MM.1S (cell line): Measurements from ENCODE around the gene NCOA3.

ENCODE experiments used
- EZH2 ChIP-seq: fragments of 300-600 bp; sonication (generic); optimal IDR thresholded peaks from 2 replicates; pipeline ENCODE3; 2017; ENCODE audit warnings: low read depth, mild to moderate bottlenecking, antibody characterized with exemption, low read length, mixed read lengths
- TF ChIP-seq, protein P1 (sequence below): fragments of 300-600 bp; sonication (generic); IDR thresholded peaks from 2 replicates; pipeline ENCODE4 v1.5.1; 2016; ENCODE audit warnings: antibody characterized with exemption, low read length, mixed read lengths

DNA sequence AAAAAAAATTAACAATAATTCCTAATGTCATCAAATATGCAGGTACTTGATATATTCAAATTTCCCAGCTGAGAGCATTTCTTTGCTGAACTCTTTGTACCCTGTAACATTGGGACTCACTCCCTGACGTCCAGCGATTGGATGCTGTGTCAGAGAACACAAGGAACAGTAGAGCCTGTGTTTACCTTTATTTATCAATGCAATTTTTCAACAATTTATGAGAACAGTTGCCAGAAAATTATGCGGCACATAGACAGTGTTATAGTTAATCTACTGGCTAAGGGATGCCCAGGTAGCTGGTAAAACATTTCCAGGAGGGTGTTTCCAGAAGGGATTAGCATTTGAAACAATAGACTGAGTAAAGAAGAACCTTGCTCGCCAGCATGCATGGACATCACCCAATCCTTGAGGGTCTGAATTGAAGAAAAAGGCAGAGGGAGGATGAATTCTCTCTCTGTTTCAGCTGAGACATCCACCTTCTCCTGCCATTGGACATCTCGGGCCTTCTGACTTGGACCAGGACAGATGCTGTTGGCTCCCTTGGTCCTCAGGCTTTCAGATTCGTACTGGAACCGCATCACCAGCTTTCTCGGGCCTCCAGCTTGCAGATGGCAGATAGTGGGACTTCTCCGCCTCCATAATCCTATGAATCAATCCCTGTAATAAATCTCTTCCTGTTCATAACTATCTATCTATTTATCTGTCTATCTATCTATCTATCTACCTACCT is 42.2 kb upstream of the NCOA3 start:
- TF ChIP-seq, protein P1, sequence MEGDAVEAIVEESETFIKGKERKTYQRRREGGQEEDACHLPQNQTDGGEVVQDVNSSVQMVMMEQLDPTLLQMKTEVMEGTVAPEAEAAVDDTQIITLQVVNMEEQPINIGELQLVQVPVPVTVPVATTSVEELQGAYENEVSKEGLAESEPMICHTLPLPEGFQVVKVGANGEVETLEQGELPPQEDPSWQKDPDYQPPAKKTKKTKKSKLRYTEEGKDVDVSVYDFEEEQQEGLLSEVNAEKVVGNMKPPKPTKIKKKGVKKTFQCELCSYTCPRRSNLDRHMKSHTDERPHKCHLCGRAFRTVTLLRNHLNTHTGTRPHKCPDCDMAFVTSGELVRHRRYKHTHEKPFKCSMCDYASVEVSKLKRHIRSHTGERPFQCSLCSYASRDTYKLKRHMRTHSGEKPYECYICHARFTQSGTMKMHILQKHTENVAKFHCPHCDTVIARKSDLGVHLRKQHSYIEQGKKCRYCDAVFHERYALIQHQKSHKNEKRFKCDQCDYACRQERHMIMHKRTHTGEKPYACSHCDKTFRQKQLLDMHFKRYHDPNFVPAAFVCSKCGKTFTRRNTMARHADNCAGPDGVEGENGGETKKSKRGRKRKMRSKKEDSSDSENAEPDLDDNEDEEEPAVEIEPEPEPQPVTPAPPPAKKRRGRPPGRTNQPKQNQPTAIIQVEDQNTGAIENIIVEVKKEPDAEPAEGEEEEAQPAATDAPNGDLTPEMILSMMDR: no peak
- TF ChIP-seq EZH2: no peak
